PC-9 (cell line): ENCODE data around the gene C5orf46. TPM values are rescaled to one million over a fixed set of nuclear protein-coding genes. Genes with fewer than 3 reads are reported as not detected.

Experiments used
- BruUV-seq: library from RNA; stranded (reverse); fragments of 400-500 nt; replicated peaks from 2 replicates; lab custom pipeline; 2021; lab: Mats Ljungman, UMichigan
- CTCF ChIA-PET: fragments of 300-600 bp; sonication (Branson Sonifier 250); formaldehyde crosslinking; loops from one replicate; lab custom pipeline; 2022; ENCODE audit warnings: antibody characterized with exemption; lab: Charles Lee
- POLR2A ChIA-PET: fragments of 300-600 bp; sonication (Branson Sonifier 250); formaldehyde crosslinking; loops from one replicate; lab custom pipeline; 2022; ENCODE audit warnings: antibody characterized with exemption; ENCODE audit not compliant: unreplicated experiment; lab: Charles Lee
- DNase-seq, 2 experiments: peaks; one replicate each; pipeline versions ENCODE4 v3.0.0 to v3.0.0-alpha.2; 2015 to 2022; ENCODE audit warnings: mixed read lengths in 1 of 2
- H2AFZ ChIP-seq: fragments of 200-600 bp; sonication (generic); 2 replicates; pipeline ENCODE4 v1.8.1; 2017; ENCODE audit warnings: antibody characterized with exemption
- H3F3A ChIP-seq: fragments of 200-600 bp; sonication (generic); 2 replicates; pipeline ENCODE4 v1.8.1; 2017; ENCODE audit warnings: antibody characterized with exemption, mild to moderate bottlenecking, low read depth; ENCODE audit not compliant: insufficient read depth
- H3K27ac ChIP-seq: fragments of 200-600 bp; sonication (generic); 2 replicates; pipeline ENCODE4 v1.6.1; 2016; ENCODE audit warnings: mixed run types
- H3K27me3 ChIP-seq: fragments of 200-600 bp; sonication (generic); 2 replicates; pipeline ENCODE4 v1.6.1; 2016; ENCODE audit warnings: low read depth, mixed run types; ENCODE audit not compliant: insufficient read depth
- H3K36me3 ChIP-seq: fragments of 200-600 bp; sonication (generic); 2 replicates; pipeline ENCODE4 v1.6.1; 2016; ENCODE audit warnings: low read depth, mixed run types
- H3K4me1 ChIP-seq: fragments of 200-600 bp; sonication (generic); replicated peaks from 2 replicates; pipeline ENCODE4 v1.6.1; 2016; ENCODE audit warnings: mixed run types; ENCODE audit not compliant: insufficient read depth
- H3K4me2 ChIP-seq: fragments of 200-600 bp; sonication (generic); 2 replicates; pipeline ENCODE4 v1.6.1; 2017; ENCODE audit warnings: mixed run types
- H3K4me3 ChIP-seq: fragments of 200-600 bp; sonication (generic); 2 replicates; pipeline ENCODE4 v1.6.1; 2016; ENCODE audit warnings: mixed run types
- H3K79me2 ChIP-seq: fragments of 200-600 bp; sonication (generic); 2 replicates; pipeline ENCODE4 v1.6.1; 2017; ENCODE audit warnings: low read depth, mixed run types
- H3K9me2 ChIP-seq: fragments of 200-600 bp; sonication (generic); 2 replicates; pipeline ENCODE4 v1.8.1; 2017; ENCODE audit warnings: mild to moderate bottlenecking; ENCODE audit not compliant: insufficient read depth
- H3K9me3 ChIP-seq: fragments of 200-600 bp; sonication (generic); 2 replicates; pipeline ENCODE4 v1.8.1; 2016; ENCODE audit warnings: low read depth; ENCODE audit not compliant: insufficient read depth
- H4K20me1 ChIP-seq: fragments of 200-600 bp; sonication (generic); 2 replicates; pipeline ENCODE4 v1.8.1; 2017; ENCODE audit not compliant: insufficient read depth
- CTCF ChIP-seq: fragments of 200-600 bp; sonication (generic); conservative IDR thresholded peaks from 2 replicates; pipeline ENCODE4 v1.6.1; 2017; ENCODE audit warnings: mixed run types, antibody characterized with exemption, mild to moderate bottlenecking, moderate library complexity
- EZH2 ChIP-seq: fragments of 200-600 bp; sonication (generic); IDR thresholded peaks from 2 replicates; pipeline ENCODE4 v1.8.0; 2017; ENCODE audit warnings: antibody characterized with exemption, low read depth
- intact Hi-C: fragments of 100-400 bp; cut with micrococcal nuclease; formaldehyde crosslinking; loops from one replicate; pipeline ENCODE4 v1.10.0; 2022; ENCODE audit not compliant: unreplicated experiment
- total RNA-seq: library from RNA; stranded (reverse); gene quantifications from 2 replicates; pipeline ENCODE4 v1.2.3, GENCODE V29; 2021

The C5orf46 gene
- total RNA-seq, 1 experiment from 2014 or later = not detected

GRCh38 chr5:147898875-147899401, 7.4 kb downstream of the C5orf46 start:
- Histone ChIP-seq H3K36me3 (0 out of 2 replicates have a peak, but pooled peaks cover 9% of the 10 kb centered on the region), H3K9me2 (no peaks in the 10 kb centered on the region), H3K27ac (peak overlapping the region; percentile 92), H3F3A (peaks cover 20% of the 10 kb centered on the region; the same call in 1 of the 2 replicates), H3K9me3 (peaks cover 13% of the 10 kb centered on the region), H3K79me2 (no peaks in the 10 kb centered on the region), H3K4me3 (no peak overlapping the region), H2AFZ (peak overlapping the region; percentile 19; the same call in 1 of the 2 replicates), H3K27me3 (no peaks in the 10 kb centered on the region), H3K4me1 (peaks cover 50% of the 10 kb centered on the region), H4K20me1 (no peaks in the 10 kb centered on the region), H3K4me2 (peak overlapping the region; percentile 18)
- intact Hi-C loops = no loop called here
- DNase-seq = peak in 1 of 2 experiments; percentile 74
- ChIA-PET CTCF (no interaction called here), POLR2A (no interaction called here)
- no TSS peak for BruUV-seq
- TF ChIP-seq CTCF (no peak), EZH2 (no peak)

GRCh38 chr5:147895864-147896263, 10.5 kb downstream of the C5orf46 start:
- intact Hi-C loops = no loop called here
- no peak overlapping the region for H2AFZ ChIP-seq
- H3K4me2 ChIP-seq = no peak overlapping the region
- H3K79me2 ChIP-seq = no peaks in the 10 kb centered on the region
- H3K36me3 ChIP-seq = 0 out of 2 replicates have a peak, but pooled peaks cover 9% of the 10 kb centered on the region
- H4K20me1 ChIP-seq = no peaks in the 10 kb centered on the region
- peaks cover 75% of the 10 kb centered on the region for H3K4me1 ChIP-seq
- no peak for DNase-seq
- ChIA-PET CTCF (no interaction called here), POLR2A (no interaction called here)
- no peak overlapping the region for H3K27ac ChIP-seq
- H3K9me2 ChIP-seq = no peaks in the 10 kb centered on the region
- H3F3A ChIP-seq = peaks cover 40% of the 10 kb centered on the region
- no peaks in the 10 kb centered on the region for H3K27me3 ChIP-seq
- no peak overlapping the region for H3K4me3 ChIP-seq
- BruUV-seq = no TSS peak
- TF ChIP-seq CTCF = no peak
- TF ChIP-seq EZH2 = no peak
- peaks cover 25% of the 10 kb centered on the region for H3K9me3 ChIP-seq

GRCh38 chr5:147893820-147894219, 12.5 kb downstream of the C5orf46 start:
- intact Hi-C loops = loop anchor here (5.0 kb wide), 1 partner anchor 118 kb away; no protein-coding TSS in a partner anchor
- CTCF ChIA-PET = no interaction called here
- POLR2A ChIA-PET = no interaction called here
- no peaks in the 10 kb centered on the region for H3K9me2 ChIP-seq
- H3K27ac ChIP-seq = peak overlapping the region; percentile 98
- no peaks in the 10 kb centered on the region for H4K20me1 ChIP-seq
- peak overlapping the region; percentile 70 for H3K4me2 ChIP-seq
- peak; percentile 21 to 62 for DNase-seq
- TF ChIP-seq CTCF (no peak), EZH2 (no peak)
- H3K36me3 ChIP-seq = no peaks in the 10 kb centered on the region
- peaks cover 60% of the 10 kb centered on the region for H3K4me1 ChIP-seq
- no peaks in the 10 kb centered on the region for H3K27me3 ChIP-seq
- H3F3A ChIP-seq = peaks cover 32% of the 10 kb centered on the region
- peaks cover 20% of the 10 kb centered on the region for H3K9me3 ChIP-seq
- no peaks in the 10 kb centered on the region for H3K79me2 ChIP-seq
- no TSS peak for BruUV-seq
- peak overlapping the region; percentile 62 for H2AFZ ChIP-seq
- no peak overlapping the region for H3K4me3 ChIP-seq
